ENCODE data around the gene MYOM3.
A peak's percentile ranks its signal among the peaks of the same experiment; 100 is the strongest.
"Not testable (repeated sequence)": the region's sequence is repeated elsewhere in the genome, so short reads cannot be mapped to it uniquely, and the experiment has no call there.

MYOM3 gene

DNA sequence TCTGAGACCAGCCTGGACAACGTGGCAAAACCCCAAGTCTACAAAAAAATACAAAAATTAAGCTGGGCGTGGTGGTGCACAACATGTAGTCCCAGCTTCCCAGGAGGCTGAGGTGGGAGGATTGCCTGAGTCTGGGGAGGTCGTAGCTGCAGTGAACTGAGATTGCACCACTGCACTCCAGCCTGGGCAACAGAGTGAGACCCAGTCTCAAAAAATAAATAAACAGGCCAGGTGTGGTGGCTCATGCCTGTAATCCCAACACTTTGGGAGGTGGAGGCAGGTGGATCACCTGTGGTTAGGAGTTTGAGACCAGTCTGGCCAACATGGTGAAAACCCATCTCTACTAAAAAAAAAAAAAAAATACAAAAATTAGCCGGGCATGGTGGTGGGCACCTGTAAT, 63.0 kb downstream of the MYOM3 start:
- not testable (repeated sequence) for H2AK5ac ChIP-seq (ENCODE audit: low read length, severe bottlenecking); H3K14ac ChIP-seq (ENCODE audit: low read length in 2 of 2); H3K23ac ChIP-seq (ENCODE audit: low read length in 2 of 2); H3K36me3 ChIP-seq (ENCODE audit: control insufficient read depth in 1 of 2, insufficient read depth in 2 of 2, low read depth in 1 of 2, low read length in 2 of 2); H4K8ac ChIP-seq (ENCODE audit: low read length); H3K9ac ChIP-seq (ENCODE audit: low read length); H2AFZ ChIP-seq (ENCODE audit: low read depth, low read length); H3K18ac ChIP-seq (ENCODE audit: low read depth in 1 of 2, low read length in 2 of 2); H3K4ac ChIP-seq (ENCODE audit: low read depth in 1 of 2, low read length in 2 of 2); H3K4me2 ChIP-seq (ENCODE audit: low read length, poor library complexity, severe bottlenecking); H4K91ac ChIP-seq (ENCODE audit: low read length); H3K27me3 ChIP-seq (ENCODE audit: control insufficient read depth in 1 of 2, insufficient read depth in 1 of 2, low read length in 2 of 2); DNase-seq; H3K79me1 ChIP-seq (replicated peaks; ENCODE audit: low read length, poor library complexity, severe bottlenecking); H3K9me3 ChIP-seq (ENCODE audit: control insufficient read depth, low read length); H2BK15ac ChIP-seq (ENCODE audit: low read depth, poor library complexity, severe bottlenecking); H2BK120ac ChIP-seq (ENCODE audit: low read depth, low read length); H2BK12ac ChIP-seq (ENCODE audit: low read length in 2 of 2); H3K27ac ChIP-seq (ENCODE audit: low read length, poor library complexity, severe bottlenecking); H2BK5ac ChIP-seq (ENCODE audit: low read depth, low read length, poor library complexity, severe bottlenecking); H3K4me3 ChIP-seq (ENCODE audit: insufficient read depth in 1 of 2, low read depth in 1 of 2, low read length in 2 of 2)
- WGBS: 89% methylated on average over 3 of the region's 4 CpGs
- peaks cover 14% of the 10 kb centered on the region for H3K4me1 ChIP-seq (ENCODE audit: control insufficient read depth, insufficient read depth, low read depth, low read length)

GRCh38 chr1:24048205-24048869, 63.6 kb downstream of the MYOM3 start:
- Histone ChIP-seq H2AK5ac (ENCODE audit: low read length, severe bottlenecking) (no peak overlapping the region), H2BK15ac (ENCODE audit: low read depth, poor library complexity, severe bottlenecking) (no peak overlapping the region), H3K79me1 (replicated peaks; ENCODE audit: low read length, poor library complexity, severe bottlenecking) (no peaks in the 10 kb centered on the region), H4K91ac (ENCODE audit: low read length) (no peak overlapping the region), H3K23ac (ENCODE audit: low read length in 2 of 2) (no peak overlapping the region), H2AFZ (ENCODE audit: low read depth, low read length) (no peak overlapping the region), H3K14ac (ENCODE audit: low read length in 2 of 2) (no peak overlapping the region), H3K9ac (ENCODE audit: low read length) (no peak overlapping the region), H3K4me2 (ENCODE audit: low read length, poor library complexity, severe bottlenecking) (no peak overlapping the region), H3K4me3 (ENCODE audit: insufficient read depth in 1 of 2, low read depth in 1 of 2, low read length in 2 of 2) (no peak overlapping the region), H4K8ac (ENCODE audit: low read length) (no peak overlapping the region), H3K27ac (ENCODE audit: low read length, poor library complexity, severe bottlenecking) (no peak overlapping the region), H3K36me3 (ENCODE audit: control insufficient read depth in 1 of 2, insufficient read depth in 2 of 2, low read depth in 1 of 2, low read length in 2 of 2) (no peaks in the 10 kb centered on the region), H3K4me1 (ENCODE audit: control insufficient read depth, insufficient read depth, low read depth, low read length) (peaks cover 14% of the 10 kb centered on the region), H2BK120ac (ENCODE audit: low read depth, low read length) (no peak overlapping the region), H2BK5ac (ENCODE audit: low read depth, low read length, poor library complexity, severe bottlenecking) (no peak overlapping the region), H3K18ac (ENCODE audit: low read depth in 1 of 2, low read length in 2 of 2) (no peak overlapping the region), H3K9me3 (ENCODE audit: control insufficient read depth, low read length) (no peaks in the 10 kb centered on the region), H2BK12ac (ENCODE audit: low read length in 2 of 2) (no peak overlapping the region), H3K4ac (ENCODE audit: low read depth in 1 of 2, low read length in 2 of 2) (no peak overlapping the region), H3K27me3 (ENCODE audit: control insufficient read depth in 1 of 2, insufficient read depth in 1 of 2, low read length in 2 of 2) (no peaks in the 10 kb centered on the region)
- 97% methylated on average over 4 of the region's 6 CpGs for WGBS
- DNase-seq: no peak

GRCh38 chr1:24047110-24047477, 64.8 kb downstream of the MYOM3 start:
- H2BK120ac ChIP-seq (ENCODE audit: low read depth, low read length): no peak overlapping the region

DNA sequence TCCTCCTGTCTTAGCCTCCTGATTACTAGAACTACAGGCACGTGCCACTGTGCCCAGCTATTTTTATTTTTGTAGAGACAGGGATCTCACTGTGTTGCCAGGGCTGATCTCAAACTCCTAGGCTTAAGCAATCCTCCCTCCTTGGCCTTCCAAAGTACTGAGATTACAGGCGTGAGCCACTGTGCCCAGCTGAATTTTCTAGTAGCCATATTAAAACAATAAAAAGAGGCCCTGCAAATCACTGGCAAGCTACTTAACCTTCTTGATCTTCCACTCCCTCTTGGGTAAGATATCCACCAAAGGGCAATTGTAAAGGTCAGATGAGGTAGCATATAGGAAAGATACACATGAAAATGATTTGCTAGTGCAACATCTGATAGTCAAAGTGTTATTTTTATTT, 66.2 kb downstream of the MYOM3 start:
- Histone ChIP-seq H3K27ac (ENCODE audit: low read length, poor library complexity, severe bottlenecking) (no peak overlapping the region), H3K4ac (ENCODE audit: low read depth in 1 of 2, low read length in 2 of 2) (no peak overlapping the region), H3K14ac (ENCODE audit: low read length in 2 of 2) (no peak overlapping the region), H4K8ac (ENCODE audit: low read length) (no peak overlapping the region), H3K23ac (ENCODE audit: low read length in 2 of 2) (no peak overlapping the region), H3K4me1 (ENCODE audit: control insufficient read depth, insufficient read depth, low read depth, low read length) (peaks cover 12% of the 10 kb centered on the region), H3K9ac (ENCODE audit: low read length) (peak overlapping the region; percentile 74), H2AFZ (ENCODE audit: low read depth, low read length) (no peak overlapping the region), H3K27me3 (ENCODE audit: control insufficient read depth in 1 of 2, insufficient read depth in 1 of 2, low read length in 2 of 2) (no peaks in the 10 kb centered on the region), H3K4me2 (ENCODE audit: low read length, poor library complexity, severe bottlenecking) (no peak overlapping the region), H2AK5ac (ENCODE audit: low read length, severe bottlenecking) (no peak overlapping the region), H3K4me3 (ENCODE audit: insufficient read depth in 1 of 2, low read depth in 1 of 2, low read length in 2 of 2) (peak overlapping the region in 1 of 2 experiments; percentile 20), H4K91ac (ENCODE audit: low read length) (no peak overlapping the region), H2BK12ac (ENCODE audit: low read length in 2 of 2) (no peak overlapping the region), H2BK120ac (ENCODE audit: low read depth, low read length) (no peak overlapping the region), H3K18ac (ENCODE audit: low read depth in 1 of 2, low read length in 2 of 2) (no peak overlapping the region), H2BK15ac (ENCODE audit: low read depth, poor library complexity, severe bottlenecking) (no peak overlapping the region), H2BK5ac (ENCODE audit: low read depth, low read length, poor library complexity, severe bottlenecking) (no peak overlapping the region), H3K36me3 (ENCODE audit: control insufficient read depth in 1 of 2, insufficient read depth in 2 of 2, low read depth in 1 of 2, low read length in 2 of 2) (no peaks in the 10 kb centered on the region), H3K9me3 (ENCODE audit: control insufficient read depth, low read length) (no peaks in the 10 kb centered on the region), H3K79me1 (replicated peaks; ENCODE audit: low read length, poor library complexity, severe bottlenecking) (no peaks in the 10 kb centered on the region)
- no peak for DNase-seq
- 62% methylated on average over 2 of the region's 2 CpGs for WGBS

More at GRCh38 chr1:24047110-24047477, 64.8 kb downstream of the MYOM3 start:
- H2AFZ ChIP-seq (ENCODE audit: low read depth, low read length): no peak overlapping the region
- no peak overlapping the region for H3K18ac ChIP-seq (ENCODE audit: low read depth in 1 of 2, low read length in 2 of 2)
- peak overlapping the region; percentile 80 for H3K9ac ChIP-seq (ENCODE audit: low read length)
- no peak overlapping the region for H2BK12ac ChIP-seq (ENCODE audit: low read length in 2 of 2)
- no peak overlapping the region for H3K27ac ChIP-seq (ENCODE audit: low read length, poor library complexity, severe bottlenecking)
- H2BK15ac ChIP-seq (ENCODE audit: low read depth, poor library complexity, severe bottlenecking): no peak overlapping the region
- no peak overlapping the region for H3K4ac ChIP-seq (ENCODE audit: low read depth in 1 of 2, low read length in 2 of 2)
- H3K14ac ChIP-seq (ENCODE audit: low read length in 2 of 2): no peak overlapping the region
- no peak overlapping the region for H4K8ac ChIP-seq (ENCODE audit: low read length)
- no peaks in the 10 kb centered on the region for H3K27me3 ChIP-seq (ENCODE audit: control insufficient read depth in 1 of 2, insufficient read depth in 1 of 2, low read length in 2 of 2)
- no peak for DNase-seq
- no peaks in the 10 kb centered on the region for H3K79me1 ChIP-seq (replicated peaks; ENCODE audit: low read length, poor library complexity, severe bottlenecking)
- H3K9me3 ChIP-seq (ENCODE audit: control insufficient read depth, low read length): no peaks in the 10 kb centered on the region
- H2AK5ac ChIP-seq (ENCODE audit: low read length, severe bottlenecking): no peak overlapping the region
- no peaks in the 10 kb centered on the region for H3K36me3 ChIP-seq (ENCODE audit: control insufficient read depth in 1 of 2, insufficient read depth in 2 of 2, low read depth in 1 of 2, low read length in 2 of 2)
- peaks cover 12% of the 10 kb centered on the region for H3K4me1 ChIP-seq (ENCODE audit: control insufficient read depth, insufficient read depth, low read depth, low read length)
- H3K4me2 ChIP-seq (ENCODE audit: low read length, poor library complexity, severe bottlenecking): no peak overlapping the region
- H2BK5ac ChIP-seq (ENCODE audit: low read depth, low read length, poor library complexity, severe bottlenecking): no peak overlapping the region
- peak overlapping the region in 1 of 2 experiments; percentile 63 for H3K4me3 ChIP-seq (ENCODE audit: insufficient read depth in 1 of 2, low read depth in 1 of 2, low read length in 2 of 2)
- no peak overlapping the region for H3K23ac ChIP-seq (ENCODE audit: low read length in 2 of 2)
- H4K91ac ChIP-seq (ENCODE audit: low read length): no peak overlapping the region
- WGBS: 67% methylated on average over 3 of the region's 3 CpGs
